Measurements from ENCODE around the gene POLD3.

DNA sequence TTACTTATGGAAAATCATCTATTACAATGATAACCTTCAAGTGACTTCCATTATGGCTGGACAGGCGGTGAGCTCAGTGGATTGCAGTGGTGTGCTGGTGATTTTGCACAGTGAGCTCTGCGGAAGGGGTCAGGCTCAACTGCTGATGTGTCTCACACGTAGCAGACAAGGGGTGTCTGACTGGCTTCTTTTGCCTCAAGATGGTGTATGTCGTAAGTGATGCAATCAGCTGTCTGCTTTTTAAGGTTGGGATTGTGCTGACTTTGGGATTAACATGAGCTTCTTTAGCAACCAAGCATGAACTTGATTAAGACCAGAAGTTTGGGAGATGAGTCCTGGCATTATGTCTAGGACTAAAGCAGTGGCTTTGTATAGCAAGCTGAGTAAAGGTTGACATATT lies 49.5 kb downstream of the POLD3 start:
- no peak for TF ChIP-seq ZNF274 (IDR thresholded peaks at IDR 0.05; ENCODE audit: low read depth, low read length)
- no peak for TF ChIP-seq YY1 (IDR thresholded peaks at IDR 0.05; ENCODE audit: insufficient read depth, insufficient read length)
- no peak for TF ChIP-seq SUZ12 (IDR thresholded peaks at IDR 0.05; ENCODE audit: extremely low read depth, insufficient read depth, insufficient read length)

Measured in NT2/D1 (cell line).